ENCODE data around the gene MYL11. TPM values are rescaled to one million over a fixed set of nuclear protein-coding genes. Genes with fewer than 3 reads are reported as not detected.

MYL11 gene
- polyA plus RNA-seq, 1 donor (not counting 4 experiments of a cell fraction or from before 2014, with no cell fraction given), result not detected

GRCh38 chr16:30380072-30380802, 5.6 kb downstream of the MYL11 start:
- Histone ChIP-seq H3K27me3 (ENCODE audit: control insufficient read depth, extremely low read depth, insufficient read depth, low read length) (no peaks in the 10 kb centered on the region), H3K79me2 (ENCODE audit: control insufficient read depth, insufficient read depth, low read length) (no peaks in the 10 kb centered on the region), H3K27ac (ENCODE audit: control insufficient read depth, insufficient read depth, low read length) (no peak overlapping the region), H3K4me3 (ENCODE audit: control insufficient read depth in 2 of 3, extremely low read depth in 1 of 3, insufficient read depth in 2 of 3, low read depth in 1 of 3, low read length in 3 of 3) (no peak overlapping the region), H3K9me3 (ENCODE audit: control insufficient read depth, low read depth, low read length) (no peaks in the 10 kb centered on the region), H3K4me1 (ENCODE audit: control insufficient read depth, extremely low read depth, insufficient read depth, low read length) (peaks cover 9% of the 10 kb centered on the region), H4K20me1 (ENCODE audit: control insufficient read depth, extremely low read depth, insufficient read depth, low read length) (no peaks in the 10 kb centered on the region), H3K9me1 (ENCODE audit: control insufficient read depth, extremely low read depth, insufficient read depth, low read length) (no peaks in the 10 kb centered on the region), H3K36me3 (ENCODE audit: control insufficient read depth in 2 of 2, extremely low read depth in 1 of 2, insufficient read depth in 2 of 2, low read length in 2 of 2) (peaks cover 0 to 2% of the 10 kb centered on the region in 2 experiments), H3K4me2 (ENCODE audit: control insufficient read depth, extremely low read depth, insufficient read depth, low read depth, low read length) (no peak overlapping the region), H3K9ac (ENCODE audit: control insufficient read depth, extremely low read depth, insufficient read depth, low read length) (no peak overlapping the region), H2AFZ (ENCODE audit: control insufficient read depth, low read length) (no peak overlapping the region)
- TF ChIP-seq, protein P1, sequence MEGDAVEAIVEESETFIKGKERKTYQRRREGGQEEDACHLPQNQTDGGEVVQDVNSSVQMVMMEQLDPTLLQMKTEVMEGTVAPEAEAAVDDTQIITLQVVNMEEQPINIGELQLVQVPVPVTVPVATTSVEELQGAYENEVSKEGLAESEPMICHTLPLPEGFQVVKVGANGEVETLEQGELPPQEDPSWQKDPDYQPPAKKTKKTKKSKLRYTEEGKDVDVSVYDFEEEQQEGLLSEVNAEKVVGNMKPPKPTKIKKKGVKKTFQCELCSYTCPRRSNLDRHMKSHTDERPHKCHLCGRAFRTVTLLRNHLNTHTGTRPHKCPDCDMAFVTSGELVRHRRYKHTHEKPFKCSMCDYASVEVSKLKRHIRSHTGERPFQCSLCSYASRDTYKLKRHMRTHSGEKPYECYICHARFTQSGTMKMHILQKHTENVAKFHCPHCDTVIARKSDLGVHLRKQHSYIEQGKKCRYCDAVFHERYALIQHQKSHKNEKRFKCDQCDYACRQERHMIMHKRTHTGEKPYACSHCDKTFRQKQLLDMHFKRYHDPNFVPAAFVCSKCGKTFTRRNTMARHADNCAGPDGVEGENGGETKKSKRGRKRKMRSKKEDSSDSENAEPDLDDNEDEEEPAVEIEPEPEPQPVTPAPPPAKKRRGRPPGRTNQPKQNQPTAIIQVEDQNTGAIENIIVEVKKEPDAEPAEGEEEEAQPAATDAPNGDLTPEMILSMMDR (optimal IDR thresholded peaks at IDR 0.05 in 1 of 3, IDR thresholded peaks at IDR 0.05 in 1 of 3, conservative IDR thresholded peaks at IDR 0.05 in 1 of 3; ENCODE audit: extremely low read depth in 1 of 3, insufficient read depth in 2 of 3, low read length in 3 of 3), result no peak
- TF ChIP-seq EZH2 (IDR thresholded peaks at IDR 0.05; ENCODE audit: low read length), result no peak
- dilution Hi-C loops (cut with MboI; ENCODE audit: extremely low pct_ligation_motif_present, low sequenced_read_pairs), result no loop called here
- DNase-seq (ENCODE audit: low read depth, low spot score) (no peak), FAIRE-seq (no peak)

GRCh38 chr16:30380803-30381208, 6.2 kb downstream of the MYL11 start:
- no peak for TF ChIP-seq EZH2 (IDR thresholded peaks at IDR 0.05; ENCODE audit: low read length)
- TF ChIP-seq, protein P1 (optimal IDR thresholded peaks at IDR 0.05 in 1 of 3, IDR thresholded peaks at IDR 0.05 in 1 of 3, conservative IDR thresholded peaks at IDR 0.05 in 1 of 3; ENCODE audit: extremely low read depth in 1 of 3, insufficient read depth in 2 of 3, low read length in 3 of 3), result no peak
- Histone ChIP-seq H3K4me2 (ENCODE audit: control insufficient read depth, extremely low read depth, insufficient read depth, low read depth, low read length) (no peak overlapping the region), H3K9me3 (ENCODE audit: control insufficient read depth, low read depth, low read length) (no peaks in the 10 kb centered on the region), H3K27me3 (ENCODE audit: control insufficient read depth, extremely low read depth, insufficient read depth, low read length) (no peaks in the 10 kb centered on the region), H3K36me3 (ENCODE audit: control insufficient read depth in 2 of 2, extremely low read depth in 1 of 2, insufficient read depth in 2 of 2, low read length in 2 of 2) (peaks cover 0 to 2% of the 10 kb centered on the region in 2 experiments), H3K4me3 (ENCODE audit: control insufficient read depth in 2 of 3, extremely low read depth in 1 of 3, insufficient read depth in 2 of 3, low read depth in 1 of 3, low read length in 3 of 3) (no peak overlapping the region), H3K9ac (ENCODE audit: control insufficient read depth, extremely low read depth, insufficient read depth, low read length) (no peak overlapping the region), H3K9me1 (ENCODE audit: control insufficient read depth, extremely low read depth, insufficient read depth, low read length) (no peaks in the 10 kb centered on the region), H3K4me1 (ENCODE audit: control insufficient read depth, extremely low read depth, insufficient read depth, low read length) (peaks cover 9% of the 10 kb centered on the region), H2AFZ (ENCODE audit: control insufficient read depth, low read length) (no peak overlapping the region), H4K20me1 (ENCODE audit: control insufficient read depth, extremely low read depth, insufficient read depth, low read length) (no peaks in the 10 kb centered on the region), H3K27ac (ENCODE audit: control insufficient read depth, insufficient read depth, low read length) (no peak overlapping the region), H3K79me2 (ENCODE audit: control insufficient read depth, insufficient read depth, low read length) (no peaks in the 10 kb centered on the region)
- no peak for DNase-seq (ENCODE audit: low read depth, low spot score)
- dilution Hi-C loops (cut with MboI; ENCODE audit: extremely low pct_ligation_motif_present, low sequenced_read_pairs), result no loop called here
- no peak for FAIRE-seq
